ENCODE measurements around the gene SMR3B. TPM values are rescaled to one million over a fixed set of nuclear protein-coding genes. Genes with fewer than 3 reads are reported as not detected.

The SMR3B gene
- total and polyA plus RNA-seq, 2 experiments from 2014 or later: not detected

- Histone ChIP-seq H3F3A (ENCODE audit: insufficient read depth) (no peaks in the 10 kb centered on the region), H3K27ac (no peak overlapping the region), H3K4me2 (ENCODE audit: unreplicated experiment) (no peak overlapping the region), H4K20me1 (ENCODE audit: insufficient read depth) (no peaks in the 10 kb centered on the region), H3K9ac (no peak overlapping the region), H2AFZ (no peak overlapping the region), H3K27me3 (replicated peaks; ENCODE audit: insufficient read depth) (no peaks in the 10 kb centered on the region), H3K4me1 (ENCODE audit: insufficient read depth) (no peaks in the 10 kb centered on the region), H3K79me2 (ENCODE audit: insufficient read depth) (no peaks in the 10 kb centered on the region), H3K9me3 (ENCODE audit: low read depth) (no peaks in the 10 kb centered on the region), H3K9me2 (ENCODE audit: insufficient read depth) (no peaks in the 10 kb centered on the region), H3K4me3 (no peak overlapping the region), H3K36me3 (ENCODE audit: low read depth) (no peaks in the 10 kb centered on the region)
- no peak for DNase-seq
- WGBS, 2 experiments (ENCODE audit: low coverage in 1 of 2, low lambda C conversion rate in 2 of 2, missing lambda C conversion rate in 2 of 2): 9 to 12% methylated on average over 6 of the region's 6 CpGs
- in situ Hi-C loops (cut with MboI): no loop called here
- TF ChIP-seq EZH2 (IDR thresholded peaks at IDR 0.05; ENCODE audit: insufficient read depth, poor library complexity, severe bottlenecking) (no peak), EZH2phosphoT487 (IDR thresholded peaks at IDR 0.05; ENCODE audit: insufficient read depth, low read depth) (no peak)
These were observed 22.8 kb downstream of the SMR3B start for GRCh38 chr4:70405765-70406164.

GRCh38 chr4:70425306-70425705 is 42.4 kb downstream of the SMR3B start:
- Histone ChIP-seq H3K79me2 (ENCODE audit: insufficient read depth) (no peaks in the 10 kb centered on the region), H3K4me3 (no peak overlapping the region), H2AFZ (no peak overlapping the region), H3K9me2 (ENCODE audit: insufficient read depth) (no peaks in the 10 kb centered on the region), H3K36me3 (ENCODE audit: low read depth) (no peaks in the 10 kb centered on the region), H3K27me3 (replicated peaks; ENCODE audit: insufficient read depth) (no peaks in the 10 kb centered on the region), H3F3A (ENCODE audit: insufficient read depth) (no peaks in the 10 kb centered on the region), H3K27ac (no peak overlapping the region), H3K9ac (no peak overlapping the region), H3K9me3 (ENCODE audit: low read depth) (no peaks in the 10 kb centered on the region), H3K4me1 (ENCODE audit: insufficient read depth) (no peaks in the 10 kb centered on the region), H3K4me2 (ENCODE audit: unreplicated experiment) (no peak overlapping the region), H4K20me1 (ENCODE audit: insufficient read depth) (no peaks in the 10 kb centered on the region)
- in situ Hi-C loops (cut with MboI): no loop called here
- no peak for TF ChIP-seq EZH2 (IDR thresholded peaks at IDR 0.05; ENCODE audit: insufficient read depth, poor library complexity, severe bottlenecking)
- no peak for TF ChIP-seq EZH2phosphoT487 (IDR thresholded peaks at IDR 0.05; ENCODE audit: insufficient read depth, low read depth)
- no peak for DNase-seq
- 27 to 30% methylated on average over 1 of the region's 1 CpG for WGBS, 2 experiments (ENCODE audit: low coverage in 1 of 2, low lambda C conversion rate in 2 of 2, missing lambda C conversion rate in 2 of 2)

- DNase-seq: no peak
- TF ChIP-seq EZH2phosphoT487 (IDR thresholded peaks at IDR 0.05; ENCODE audit: insufficient read depth, low read depth) (no peak), EZH2 (IDR thresholded peaks at IDR 0.05; ENCODE audit: insufficient read depth, poor library complexity, severe bottlenecking) (no peak)
- H2AFZ ChIP-seq: no peak overlapping the region
- H3K27me3 ChIP-seq (replicated peaks; ENCODE audit: insufficient read depth): no peaks in the 10 kb centered on the region
- no peaks in the 10 kb centered on the region for H3K9me3 ChIP-seq (ENCODE audit: low read depth)
- no peaks in the 10 kb centered on the region for H3K36me3 ChIP-seq (ENCODE audit: low read depth)
- no peaks in the 10 kb centered on the region for H3K9me2 ChIP-seq (ENCODE audit: insufficient read depth)
- no peaks in the 10 kb centered on the region for H3F3A ChIP-seq (ENCODE audit: insufficient read depth)
- H3K9ac ChIP-seq: no peak overlapping the region
- H3K4me3 ChIP-seq: no peak overlapping the region
- no peaks in the 10 kb centered on the region for H4K20me1 ChIP-seq (ENCODE audit: insufficient read depth)
- H3K27ac ChIP-seq: no peak overlapping the region
- in situ Hi-C loops (cut with MboI): no loop called here
- no peak overlapping the region for H3K4me2 ChIP-seq (ENCODE audit: unreplicated experiment)
- no peaks in the 10 kb centered on the region for H3K79me2 ChIP-seq (ENCODE audit: insufficient read depth)
- H3K4me1 ChIP-seq (ENCODE audit: insufficient read depth): no peaks in the 10 kb centered on the region
These were observed 43.9 kb downstream of the SMR3B start for GRCh38 chr4:70426789-70427188.

- Histone ChIP-seq H3K79me2 (ENCODE audit: insufficient read depth) (no peaks in the 10 kb centered on the region), H2AFZ (no peak overlapping the region), H3K27ac (no peak overlapping the region), H3K4me3 (no peak overlapping the region), H3K4me1 (ENCODE audit: insufficient read depth) (no peaks in the 10 kb centered on the region), H3K4me2 (ENCODE audit: unreplicated experiment) (no peak overlapping the region), H4K20me1 (ENCODE audit: insufficient read depth) (no peaks in the 10 kb centered on the region), H3K27me3 (replicated peaks; ENCODE audit: insufficient read depth) (no peaks in the 10 kb centered on the region), H3K9me3 (ENCODE audit: low read depth) (no peaks in the 10 kb centered on the region), H3K9me2 (ENCODE audit: insufficient read depth) (no peaks in the 10 kb centered on the region), H3K36me3 (ENCODE audit: low read depth) (no peaks in the 10 kb centered on the region), H3F3A (ENCODE audit: insufficient read depth) (no peaks in the 10 kb centered on the region), H3K9ac (no peak overlapping the region)
- in situ Hi-C loops (cut with MboI): no loop called here
- no peak for DNase-seq
- TF ChIP-seq EZH2phosphoT487 (IDR thresholded peaks at IDR 0.05; ENCODE audit: insufficient read depth, low read depth): no peak
- no peak for TF ChIP-seq EZH2 (IDR thresholded peaks at IDR 0.05; ENCODE audit: insufficient read depth, poor library complexity, severe bottlenecking)
- 15 to 21% methylated on average over 7 of the region's 7 CpGs for WGBS, 2 experiments (ENCODE audit: low coverage in 1 of 2, low lambda C conversion rate in 2 of 2, missing lambda C conversion rate in 2 of 2)
These were observed 54.3 kb downstream of the SMR3B start for GRCh38 chr4:70437197-70437596.

Other genes with a start within 250 kb of the SMR3B start
- gene PRR27, start 228.9 kb upstream of the SMR3B start, total RNA-seq (2014; rRNA removed; shearing (Covaris generic)): not detected in 2 replicates
- not detected in 2 replicates for gene PRR27, start 228.9 kb upstream of the SMR3B start, polyA plus RNA-seq (2016; fragmentation: Nextera tagmentation; extraction: Ambion mirVana)
- not detected in 2 replicates for gene ODAM, start 187.4 kb upstream of the SMR3B start, total RNA-seq (2014; rRNA removed; shearing (Covaris generic))
- gene ODAM, start 187.4 kb upstream of the SMR3B start, polyA plus RNA-seq (2016; fragmentation: Nextera tagmentation; extraction: Ambion mirVana): not detected in 2 replicates
- gene FDCSP, start 157.0 kb upstream of the SMR3B start, total RNA-seq (2014; rRNA removed; shearing (Covaris generic)): not detected in 2 replicates
- gene FDCSP, start 157.0 kb upstream of the SMR3B start, polyA plus RNA-seq (2016; fragmentation: Nextera tagmentation; extraction: Ambion mirVana): not detected in 2 replicates
- not detected in 2 replicates for gene CSN3, start 140.5 kb upstream of the SMR3B start, total RNA-seq (2014; rRNA removed; shearing (Covaris generic))
- not detected in 2 replicates for gene CSN3, start 140.5 kb upstream of the SMR3B start, polyA plus RNA-seq (2016; fragmentation: Nextera tagmentation; extraction: Ambion mirVana)
- gene CABS1, start 48.1 kb upstream of the SMR3B start, total RNA-seq (2014; rRNA removed; shearing (Covaris generic)): not detected in 2 replicates
- not detected in 2 replicates for gene CABS1, start 48.1 kb upstream of the SMR3B start, polyA plus RNA-seq (2016; fragmentation: Nextera tagmentation; extraction: Ambion mirVana)
- gene SMR3A, start 22.4 kb upstream of the SMR3B start, total RNA-seq (2014; rRNA removed; shearing (Covaris generic)): not detected in 2 replicates
- not detected in 2 replicates for gene SMR3A, start 22.4 kb upstream of the SMR3B start, polyA plus RNA-seq (2016; fragmentation: Nextera tagmentation; extraction: Ambion mirVana)
- not detected in 2 replicates for gene OPRPN, start 14.8 kb downstream of the SMR3B start, total RNA-seq (2014; rRNA removed; shearing (Covaris generic))
- gene OPRPN, start 14.8 kb downstream of the SMR3B start, polyA plus RNA-seq (2016; fragmentation: Nextera tagmentation; extraction: Ambion mirVana): not detected in 2 replicates
- not detected in 2 replicates for gene MUC7, start 89.1 kb downstream of the SMR3B start, total RNA-seq (2014; rRNA removed; shearing (Covaris generic))
- not detected in 2 replicates for gene MUC7, start 89.1 kb downstream of the SMR3B start, polyA plus RNA-seq (2016; fragmentation: Nextera tagmentation; extraction: Ambion mirVana)
- not detected in 2 replicates for gene AMTN, start 135.4 kb downstream of the SMR3B start, total RNA-seq (2014; rRNA removed; shearing (Covaris generic))
- not detected in 2 replicates for gene AMTN, start 135.4 kb downstream of the SMR3B start, polyA plus RNA-seq (2016; fragmentation: Nextera tagmentation; extraction: Ambion mirVana)
- gene AMBN, start 209.1 kb downstream of the SMR3B start, total RNA-seq (2014; rRNA removed; shearing (Covaris generic)): not detected in 2 replicates
- gene AMBN, start 209.1 kb downstream of the SMR3B start, polyA plus RNA-seq (2016; fragmentation: Nextera tagmentation; extraction: Ambion mirVana): not detected in 2 replicates
- not detected in 2 replicates for gene ENAM, start 245.6 kb downstream of the SMR3B start, total RNA-seq (2014; rRNA removed; shearing (Covaris generic))
- not detected in 2 replicates for gene ENAM, start 245.6 kb downstream of the SMR3B start, polyA plus RNA-seq (2016; fragmentation: Nextera tagmentation; extraction: Ambion mirVana)

Data from GM23248 (cell line).